ENCODE data around the gene SLC17A4.

Gene SLC17A4

DNA sequence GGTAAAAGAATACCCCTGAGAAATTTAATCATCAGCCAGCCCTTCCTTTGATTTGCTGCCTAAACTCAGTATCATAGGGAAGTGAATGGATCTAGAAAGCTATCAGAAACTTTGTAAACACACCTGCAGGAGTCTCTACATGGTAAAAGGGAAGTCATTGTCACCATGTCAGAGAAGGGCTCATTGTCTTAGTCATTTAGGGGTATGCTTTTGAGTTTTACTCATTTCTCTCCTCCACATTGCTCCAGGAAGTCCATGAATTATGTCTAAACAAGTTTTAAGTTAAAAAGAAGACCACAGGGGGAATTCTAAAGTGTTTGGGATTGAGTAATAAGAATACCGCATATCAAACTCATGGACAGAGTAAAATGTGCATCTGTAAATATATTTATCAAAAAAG, 74.8 kb downstream of the SLC17A4 start:
- Histone ChIP-seq H3K36me3 (ENCODE audit: insufficient read depth, low read length) (no peaks in the 10 kb centered on the region), H3K27me3 (ENCODE audit: control insufficient read depth in 1 of 2, insufficient read depth in 2 of 2, low read length in 2 of 2) (no peaks in the 10 kb centered on the region), H3K9me3 (ENCODE audit: low read length) (no peaks in the 10 kb centered on the region), H3K9ac (ENCODE audit: low read length) (no peak overlapping the region), H3K4me1 (ENCODE audit: insufficient read depth, low read length) (no peaks in the 10 kb centered on the region), H3K4me3 (ENCODE audit: low read depth in 1 of 2, low read length in 2 of 2) (no peak overlapping the region), H3K27ac (ENCODE audit: low read depth, low read length) (no peak overlapping the region)

DNA sequence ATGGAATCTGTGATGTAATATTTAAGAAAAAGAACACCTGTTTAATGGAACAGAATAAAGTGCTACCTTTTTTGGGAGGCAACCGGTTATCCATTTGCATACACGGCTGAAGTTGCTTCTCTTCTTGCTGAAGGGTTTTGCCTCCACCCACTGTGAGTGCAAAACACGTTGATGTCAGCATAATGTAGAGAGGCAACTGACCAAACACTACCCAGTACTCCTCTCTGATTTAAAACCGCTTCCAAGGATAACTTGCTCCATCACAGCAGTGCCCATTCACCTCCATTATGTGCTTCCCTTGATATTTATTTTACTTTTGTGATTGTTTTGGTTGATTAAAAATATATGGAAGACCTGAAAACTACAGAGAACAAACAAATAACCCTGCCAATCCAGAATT, 75.9 kb downstream of the SLC17A4 start:
- no peaks in the 10 kb centered on the region for H3K9me3 ChIP-seq (ENCODE audit: low read length)
- H3K9ac ChIP-seq (ENCODE audit: low read length): no peak overlapping the region
- H3K27me3 ChIP-seq (ENCODE audit: control insufficient read depth in 1 of 2, insufficient read depth in 2 of 2, low read length in 2 of 2): no peaks in the 10 kb centered on the region
- H3K27ac ChIP-seq (ENCODE audit: low read depth, low read length): no peak overlapping the region
- no peaks in the 10 kb centered on the region for H3K36me3 ChIP-seq (ENCODE audit: insufficient read depth, low read length)
- no peaks in the 10 kb centered on the region for H3K4me1 ChIP-seq (ENCODE audit: insufficient read depth, low read length)
- no peak overlapping the region for H3K4me3 ChIP-seq (ENCODE audit: low read depth in 1 of 2, low read length in 2 of 2)
